Parathyroid adenoma (tissue), 2 donors: ENCODE measurements around the gene FSIP1.

Experiments used
- H2AFZ ChIP-seq: fragments of 300-600 bp; sonication (generic); one replicate; pipeline ENCODE4 v1.7.0; 2017; ENCODE audit warnings: antibody characterized with exemption, mild to moderate bottlenecking
- H3K27ac ChIP-seq: fragments of 300-600 bp; sonication (generic); one replicate; pipeline ENCODE4 v1.7.0; 2017
- H3K27me3 ChIP-seq: fragments of 300-600 bp; sonication (generic); one replicate; pipeline ENCODE4 v1.7.0; 2017; ENCODE audit warnings: low read length; ENCODE audit not compliant: control insufficient read depth, insufficient read depth
- H3K36me3 ChIP-seq: fragments of 300-600 bp; sonication (generic); one replicate; pipeline ENCODE4 v1.7.0; 2017; ENCODE audit warnings: low read length; ENCODE audit not compliant: control insufficient read depth, insufficient read depth
- H3K4me1 ChIP-seq: fragments of 300-600 bp; sonication (generic); one replicate; pipeline ENCODE4 v1.7.0; 2017; ENCODE audit warnings: control low read depth
- H3K4me2 ChIP-seq: fragments of 300-600 bp; sonication (generic); one replicate; pipeline ENCODE4 v1.7.0; 2017; ENCODE audit warnings: low read length
- H3K4me3 ChIP-seq: fragments of 300-600 bp; sonication (generic); one replicate; pipeline ENCODE4 v1.7.0; 2017; ENCODE audit warnings: low read depth, low read length
- H3K79me2 ChIP-seq: fragments of 300-600 bp; sonication (generic); one replicate; pipeline ENCODE4 v1.7.0; 2017; ENCODE audit warnings: control low read depth
- H3K9ac ChIP-seq: fragments of 300-600 bp; sonication (generic); one replicate; pipeline ENCODE4 v1.7.0; 2017; ENCODE audit warnings: mild to moderate bottlenecking
- H3K9me3 ChIP-seq: fragments of 300-600 bp; sonication (generic); one replicate; pipeline ENCODE4 v1.7.0; 2017; ENCODE audit warnings: low read length; ENCODE audit not compliant: control insufficient read depth
- CTCF ChIP-seq: fragments of 300-600 bp; sonication (generic); IDR thresholded peaks from one replicate; pipeline ENCODE4 v1.7.0; 2017; ENCODE audit warnings: antibody characterized with exemption, mild to moderate bottlenecking
- donor health status: primary hyperparathyroidism.

Gene FSIP1

GRCh38 chr15:39746714-39747276, 35.8 kb downstream of the FSIP1 start:
- Histone ChIP-seq H3K27me3 (no peaks in the 10 kb centered on the region), H3K27ac (no peak overlapping the region), H3K9me3 (no peaks in the 10 kb centered on the region), H3K4me3 (no peak overlapping the region), H3K4me1 (no peaks in the 10 kb centered on the region), H2AFZ (no peak overlapping the region), H3K36me3 (no peaks in the 10 kb centered on the region), H3K79me2 (no peaks in the 10 kb centered on the region), H3K9ac (no peak overlapping the region), H3K4me2 (no peak overlapping the region)
- no peak for TF ChIP-seq CTCF

DNA sequence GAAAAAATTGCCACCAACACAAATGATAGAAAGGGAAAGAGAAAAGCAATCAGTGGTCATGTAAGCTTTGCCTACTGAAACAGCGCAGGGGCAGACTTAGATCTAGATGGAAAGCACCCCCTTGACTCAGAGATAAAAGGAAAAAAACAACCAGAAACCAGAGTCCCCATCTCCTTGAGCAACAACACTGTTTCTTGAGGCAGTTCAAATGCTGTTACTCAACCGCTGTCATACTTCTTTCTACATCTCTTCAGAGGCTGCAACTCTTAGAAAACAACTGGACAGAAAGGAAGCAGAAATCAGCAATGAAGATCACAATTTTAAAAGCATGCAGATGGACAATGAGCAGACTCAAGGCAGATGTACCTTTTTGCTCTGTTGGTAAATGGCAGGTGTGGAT, 36.5 kb downstream of the FSIP1 start:
- H3K27ac ChIP-seq = no peak overlapping the region
- no peaks in the 10 kb centered on the region for H3K36me3 ChIP-seq
- no peak overlapping the region for H2AFZ ChIP-seq
- no peak overlapping the region for H3K9ac ChIP-seq
- H3K4me1 ChIP-seq = no peaks in the 10 kb centered on the region
- H3K27me3 ChIP-seq = no peaks in the 10 kb centered on the region
- no peak overlapping the region for H3K4me2 ChIP-seq
- no peak for TF ChIP-seq CTCF
- no peak overlapping the region for H3K4me3 ChIP-seq
- H3K79me2 ChIP-seq = no peaks in the 10 kb centered on the region
- no peaks in the 10 kb centered on the region for H3K9me3 ChIP-seq

GRCh38 chr15:39745415-39745814, 37.2 kb downstream of the FSIP1 start:
- Histone ChIP-seq H3K4me1 (no peaks in the 10 kb centered on the region), H3K9ac (no peak overlapping the region), H3K9me3 (no peaks in the 10 kb centered on the region), H3K27ac (no peak overlapping the region), H3K79me2 (no peaks in the 10 kb centered on the region), H3K4me2 (no peak overlapping the region), H2AFZ (no peak overlapping the region), H3K27me3 (no peaks in the 10 kb centered on the region), H3K4me3 (no peak overlapping the region), H3K36me3 (no peaks in the 10 kb centered on the region)
- no peak for TF ChIP-seq CTCF

DNA sequence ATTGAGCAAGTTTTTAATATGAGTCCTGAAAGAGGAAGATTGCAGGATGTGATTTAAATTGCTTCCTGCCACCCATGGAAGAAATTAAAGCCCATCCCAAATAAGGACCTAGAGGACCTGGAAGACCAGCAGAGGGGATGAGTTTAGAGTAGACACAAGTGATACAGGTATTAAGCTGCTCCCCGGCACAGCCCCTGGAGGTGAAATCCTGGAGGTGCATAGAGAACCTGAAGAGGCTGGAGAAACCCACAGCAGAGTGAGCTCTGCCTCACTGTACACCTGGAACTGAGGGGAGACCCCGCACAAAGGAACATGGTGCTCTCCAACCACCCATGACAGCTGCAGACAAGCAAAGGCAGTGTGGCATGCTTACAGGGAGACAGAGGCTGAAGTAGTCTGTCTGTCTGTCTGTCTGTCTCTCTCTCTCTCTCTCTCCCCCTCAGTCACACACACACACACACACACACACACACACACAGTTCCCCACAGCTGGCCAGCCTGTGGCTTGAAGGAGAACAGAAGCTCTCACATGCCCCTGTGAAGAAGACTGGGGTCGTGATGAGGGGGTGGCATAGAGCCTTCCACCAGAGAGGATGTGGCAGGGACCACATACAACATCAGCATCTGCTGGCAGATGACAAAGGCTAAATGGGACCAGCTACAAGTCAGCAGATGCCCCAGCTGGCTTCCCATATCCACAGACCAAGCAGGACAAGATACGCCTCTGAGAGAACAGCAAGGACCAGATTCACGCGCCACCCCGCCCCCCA, 38.1 kb downstream of the FSIP1 start:
- H3K27ac ChIP-seq = no peak overlapping the region

More for the DNA sequence above, 38.1 kb downstream of the FSIP1 start:
- Histone ChIP-seq H3K4me2 (no peak overlapping the region), H3K4me1 (no peaks in the 10 kb centered on the region), H2AFZ (no peak overlapping the region), H3K27me3 (no peaks in the 10 kb centered on the region), H3K36me3 (no peaks in the 10 kb centered on the region), H3K79me2 (no peaks in the 10 kb centered on the region), H3K9ac (no peak overlapping the region), H3K9me3 (no peaks in the 10 kb centered on the region), H3K4me3 (no peak overlapping the region)
- TF ChIP-seq CTCF = no peak
